Adrenal gland (tissue), 12 donors: ENCODE data around the gene ARHGAP33. TPM values are rescaled to one million over a fixed set of nuclear protein-coding genes. Genes with fewer than 3 reads are reported as not detected.

Source experiments
- DNase-seq, 7 donors: peaks; one replicate each; pipeline ENCODE4 v3.0.0-alpha.2; 2019 to 2020
- H3K27ac ChIP-seq, 5 donors: fragments of 200-600 bp; sonication (generic) in 4 of 5; 1 replicate in 3 of 5; 2 replicates in 2 of 5; pipeline versions ENCODE4 v1.5.1 to v1.8.0; 2016 to 2020; ENCODE audit warnings: mild to moderate bottlenecking in 1 of 5
- H3K27me3 ChIP-seq: fragments of 200-600 bp; 2 replicates; pipeline ENCODE4 v1.8.0; 2021
- H3K36me3 ChIP-seq, 2 donors: fragments of 200-600 bp; replicated peaks in 1 of 2; 1 replicate in 1 of 2; 2 replicates in 1 of 2; pipeline versions ENCODE4 v1.5.1 to v1.8.0; 2018 to 2022
- H3K4me1 ChIP-seq, 2 donors: fragments of 200-600 bp; replicated peaks in 1 of 2; 1 replicate in 1 of 2; 2 replicates in 1 of 2; pipeline versions ENCODE4 v1.5.1 to v1.8.0; 2018 to 2021
- H3K4me3 ChIP-seq, 4 donors: fragments of 200-600 bp; sonication (generic) in 3 of 4; one replicate each; pipeline ENCODE4 v1.5.1; 2016 to 2018
- H3K9me3 ChIP-seq, 3 donors: fragments of 200-600 bp; sonication (generic) in 1 of 3; replicated peaks in 1 of 3; 1 replicate in 2 of 3; 2 replicates in 1 of 3; pipeline versions ENCODE4 v1.5.1 to v1.8.0; 2016 to 2021
- CTCF ChIP-seq, 6 experiments: fragments of 450-650 bp in 4 of 6; fragments of 200-600 bp in 2 of 6; sonication (generic) in 1 of 6; IDR thresholded peaks; 1 replicate in 5 of 6; 2 replicates in 1 of 6; pipeline versions ENCODE4 v1.5.1 to v1.8.0; 2016 to 2021; ENCODE audit warnings: antibody characterized with exemption in 6 of 6, mild to moderate bottlenecking in 2 of 6, moderate library complexity in 1 of 6
- POLR2A ChIP-seq, 2 donors: fragments of 450-650 bp; IDR thresholded peaks; one replicate each; pipeline ENCODE4 v1.6.1; 2017; ENCODE audit warnings: antibody characterized with exemption in 2 of 2, mild to moderate bottlenecking in 2 of 2, moderate library complexity in 1 of 2
- WGBS, 4 donors: extraction: QIAGEN DNeasy Blood & Tissue Kit in 2 of 4; methylation state at CpG; one replicate each; pipeline versions ENCODE4 v1.1.5 to v1.1.7; 2013 to 2017; 5-methylcytosine and 5-hydroxymethylcytosine counted together
- intact Hi-C, 2 donors: fragments of 100-400 bp; cut with DNase I; formaldehyde crosslinking; loops; one replicate each; pipeline versions ENCODE4 v1.14.1 to v1.15.0; 2022 to 2023
- polyA plus RNA-seq, 3 donors: library from polyadenylated mRNA; stranded (reverse); fragments of 200-250 nt in 2 of 3; fragments of 350-450 nt in 1 of 3; fragmentation: Illumina TruSeq in 1 of 3; extraction: RNeasy Lipid Tissue Mini Kit (QIAGEN cat#74804) in 1 of 3; gene quantifications; one replicate each; pipeline ENCODE4 v1.2.3, GENCODE V29; 2013 to 2014
- total RNA-seq, 9 donors: library from RNA; depleted of rRNA in 4 of 9; stranded (reverse); fragments of >200 nt in 4 of 9; fragments of 120-200 nt in 1 of 9; fragmentation: NEBNext Ultra II Directional in 1 of 9; extraction: Animal tissue kit (Norgen Biotek cat#: 25700) in 1 of 9; gene quantifications; one replicate each; pipeline versions ENCODE4 v1.1.0 to v1.2.4, GENCODE V29; 2013 to 2023
- donor health status: healthy with polysubstance abuse.
- donor health status: Bipolar disorder and iron deficiency.
- donor health status: DM: yes; HTN: yes; CAD: no.
- donor health status: DM: no; HTN: no; CAD: no.
- donor health status: DM: no; HTN: no; CAD: no.
- donor health status: DM: yes; HTN: yes; CAD: no.

Gene ARHGAP33
- total and polyA plus RNA-seq, 12 donors, result 0.54 to 90.3 (median 5.5) TPM

GRCh38 chr19:35744430-35745327, 30.7 kb upstream of the ARHGAP33 start:
- WGBS, 4 donors, result 7 to 9% (median 8%) methylated on average over 35 to 41 of the region's 41 CpGs
- peak in 5 of 6 experiments; percentile 23 to 45 (median 31) for TF ChIP-seq CTCF (IDR thresholded peaks at IDR 0.05)
- no peak for TF ChIP-seq POLR2A (IDR thresholded peaks at IDR 0.05)
- Histone ChIP-seq H3K9me3 (no peaks in the 10 kb centered on the region), H3K27me3 (no peaks in the 10 kb centered on the region), H3K4me3 (peak overlapping the region; percentile 34 to 89 (median 84)), H3K4me1 (peaks cover 31 to 53% of the 10 kb centered on the region in 2 donors), H3K27ac (peak overlapping the region; percentile 99 to 100 (median 100)), H3K36me3 (no peaks in the 10 kb centered on the region)
- peak; percentile 94 to 98 (median 98) for DNase-seq
- intact Hi-C loops, result no loop called here

GRCh38 chr19:35745328-35746086, 29.9 kb upstream of the ARHGAP33 start, which contains the start of the genes PSENEN and U2AF1L4:
TSS of gene PSENEN (plus strand) at chr19:35745651. CDS start at chr19:35745931, 280 bp downstream.
TSS of gene U2AF1L4 (minus strand) at chr19:35745418. CDS start at chr19:35745391, 27 bp downstream.
- Histone ChIP-seq H3K27me3 (no peaks in the 10 kb centered on the region), H3K9me3 (no peaks in the 10 kb centered on the region), H3K4me3 (peak within 1 kb of the TSS; percentile 34 to 89 (median 84)), H3K27ac (peak within 1 kb of the TSS; percentile 99 to 100 (median 100)), H3K36me3 (no peaks in the 10 kb centered on the region), H3K4me1 (peaks cover 25 to 55% of the 10 kb centered on the region in 2 donors)
- DNase-seq, result peak; percentile 97 to 99 (median 98)
- TF ChIP-seq POLR2A (IDR thresholded peaks at IDR 0.05), result peak in 1 of 2 donors; percentile 42
- TF ChIP-seq CTCF (IDR thresholded peaks at IDR 0.05), result no peak
- 0 to 1% (median 1%) methylated on average over 18 to 40 of the region's 40 CpGs for WGBS, 4 donors
- intact Hi-C loops, result no loop called here

GRCh38 chr19:35746087-35746462, 29.3 kb upstream of the ARHGAP33 start:
- H3K4me1 ChIP-seq, result peaks cover 23 to 51% of the 10 kb centered on the region in 2 donors
- intact Hi-C loops, result no loop called here

More at GRCh38 chr19:35746087-35746462, 29.3 kb upstream of the ARHGAP33 start:
- WGBS, 4 donors, result 1 to 4% (median 3%) methylated on average over 3 to 4 of the region's 4 CpGs
- Histone ChIP-seq H3K27ac (peak overlapping the region in 3 of 5 donors; percentile 30 to 100 (median 81)), H3K4me3 (peak overlapping the region in 3 of 4 donors; percentile 60 to 89 (median 74)), H3K9me3 (no peaks in the 10 kb centered on the region), H3K36me3 (no peaks in the 10 kb centered on the region), H3K27me3 (no peaks in the 10 kb centered on the region)
- TF ChIP-seq CTCF (IDR thresholded peaks at IDR 0.05), result no peak
- no peak for TF ChIP-seq POLR2A (IDR thresholded peaks at IDR 0.05)
- DNase-seq, result no peak
